Activated naive CD4-positive, alpha-beta T cell treated with anti-CD3 and anti-CD28 coated beads, Interleukin-2, amount 50 U/mL, for 24 hours (primary cell): ENCODE results near the gene ATOH8.

Experiments
- H3K27ac Mint-ChIP-seq: one replicate; pipeline ENCODE4 v1.8.0; 2021; ENCODE audit warnings: mild to moderate bottlenecking, mixed read lengths
- H3K27me3 Mint-ChIP-seq: one replicate; pipeline ENCODE4 v1.8.0; 2021; ENCODE audit warnings: mixed read lengths
- H3K36me3 Mint-ChIP-seq: one replicate; pipeline ENCODE4 v1.8.0; 2021; ENCODE audit warnings: mixed read lengths
- H3K4me1 Mint-ChIP-seq: one replicate; pipeline ENCODE4 v1.8.0; 2021; ENCODE audit warnings: mixed read lengths
- H3K4me3 Mint-ChIP-seq: one replicate; pipeline ENCODE4 v1.8.0; 2021; ENCODE audit warnings: mild to moderate bottlenecking, mixed read lengths
- H3K9me3 Mint-ChIP-seq: one replicate; pipeline ENCODE4 v1.8.0; 2021; ENCODE audit warnings: mixed read lengths

The ATOH8 gene

DNA sequence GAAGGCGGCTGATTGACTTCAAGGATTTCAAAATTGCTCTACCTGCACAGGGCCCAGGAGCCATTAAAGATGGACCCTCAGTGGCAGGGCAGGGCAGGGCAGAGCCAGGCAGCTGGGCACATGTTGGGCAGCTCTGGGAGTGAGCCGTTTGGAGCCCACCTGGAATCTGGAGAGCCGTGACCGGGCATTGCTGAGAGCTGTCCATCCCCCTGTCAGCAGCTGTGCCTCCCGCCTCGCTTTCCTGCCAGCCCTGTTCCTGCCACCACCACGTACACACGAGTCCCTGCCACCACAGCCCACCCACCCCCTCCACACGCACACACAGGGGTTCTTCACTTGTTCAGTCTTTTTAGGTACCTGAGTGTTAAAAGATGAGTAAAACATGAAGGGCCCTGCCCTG, 22.9 kb downstream of the ATOH8 start:
- no peaks in the 10 kb centered on the region for H3K9me3 Mint-ChIP-seq
- H3K27me3 Mint-ChIP-seq, result peaks cover 7% of the 10 kb centered on the region
- H3K36me3 Mint-ChIP-seq, result peaks cover 2% of the 10 kb centered on the region

DNA sequence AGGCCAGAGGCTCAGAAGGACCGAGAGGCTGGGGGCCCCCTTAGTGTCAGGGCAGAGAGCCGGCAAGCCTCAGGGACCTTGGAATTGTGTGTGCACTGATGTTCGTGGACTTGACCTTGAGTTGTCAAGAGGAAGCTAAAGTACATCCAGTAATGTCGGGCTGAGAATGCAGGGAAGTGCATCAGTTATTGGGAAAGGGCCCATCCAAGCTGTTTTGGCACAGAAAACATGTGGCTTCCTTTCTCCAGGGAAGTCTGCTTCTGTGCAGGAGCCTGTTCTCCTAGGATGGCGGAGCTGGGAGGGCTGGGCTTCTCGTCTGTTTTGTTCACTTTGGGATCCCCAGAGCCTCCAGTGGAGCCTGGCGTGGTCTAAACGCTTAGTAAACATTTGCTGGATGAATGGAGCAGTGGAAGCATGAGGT, 23.7 kb downstream of the ATOH8 start:
- peaks cover 6% of the 10 kb centered on the region for H3K27me3 Mint-ChIP-seq
- H3K27ac Mint-ChIP-seq, result no peak overlapping the region
- H3K4me3 Mint-ChIP-seq, result no peak overlapping the region
- peaks cover 2% of the 10 kb centered on the region for H3K36me3 Mint-ChIP-seq
- H3K4me1 Mint-ChIP-seq, result no peaks in the 10 kb centered on the region
- H3K9me3 Mint-ChIP-seq, result no peaks in the 10 kb centered on the region

More for the DNA sequence above, 22.9 kb downstream of the ATOH8 start:
- no peak overlapping the region for H3K4me3 Mint-ChIP-seq
- H3K4me1 Mint-ChIP-seq, result no peaks in the 10 kb centered on the region
- no peak overlapping the region for H3K27ac Mint-ChIP-seq

DNA sequence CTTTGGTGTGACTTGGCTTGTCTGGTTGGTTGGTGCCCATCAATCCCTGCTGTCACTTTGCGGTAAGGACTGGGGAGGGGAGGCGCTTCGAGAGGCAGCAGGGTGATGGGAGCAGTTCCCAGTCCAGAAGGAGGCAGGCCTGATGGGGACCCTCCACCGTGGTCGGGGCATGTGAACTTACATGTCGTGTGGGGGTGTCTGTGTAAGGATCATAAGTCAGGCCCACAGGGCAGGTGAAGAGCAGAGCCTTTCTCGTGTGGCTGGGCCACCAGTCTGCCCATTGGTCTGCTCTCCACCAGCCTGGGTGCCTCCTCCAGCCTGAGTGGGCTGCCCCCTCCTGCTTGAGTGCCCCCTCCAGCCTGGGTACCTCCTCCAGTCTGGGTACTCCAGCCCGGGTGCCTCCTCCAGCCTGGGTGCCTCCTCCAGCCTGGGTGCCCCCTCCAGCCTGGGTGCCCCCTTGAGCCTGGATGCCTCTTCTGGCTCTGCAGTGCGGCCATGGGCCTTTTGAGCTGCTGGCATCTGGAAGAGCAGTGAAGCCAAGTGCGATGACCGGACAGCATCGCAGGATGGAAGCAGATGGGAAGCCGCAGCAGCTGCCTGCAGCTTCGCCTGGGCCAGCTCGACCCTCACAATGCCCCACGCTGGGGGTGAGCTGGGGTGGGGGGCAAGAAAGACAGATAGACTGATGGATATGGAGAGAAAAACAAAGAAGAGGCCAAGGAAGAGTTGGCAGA, 25.0 kb downstream of the ATOH8 start:
- no peak overlapping the region for H3K27ac Mint-ChIP-seq
- H3K36me3 Mint-ChIP-seq, result no peaks in the 10 kb centered on the region
- H3K27me3 Mint-ChIP-seq, result peaks cover under 1% of the 10 kb centered on the region
- H3K4me3 Mint-ChIP-seq, result no peak overlapping the region
- H3K4me1 Mint-ChIP-seq, result no peaks in the 10 kb centered on the region
- no peaks in the 10 kb centered on the region for H3K9me3 Mint-ChIP-seq

DNA sequence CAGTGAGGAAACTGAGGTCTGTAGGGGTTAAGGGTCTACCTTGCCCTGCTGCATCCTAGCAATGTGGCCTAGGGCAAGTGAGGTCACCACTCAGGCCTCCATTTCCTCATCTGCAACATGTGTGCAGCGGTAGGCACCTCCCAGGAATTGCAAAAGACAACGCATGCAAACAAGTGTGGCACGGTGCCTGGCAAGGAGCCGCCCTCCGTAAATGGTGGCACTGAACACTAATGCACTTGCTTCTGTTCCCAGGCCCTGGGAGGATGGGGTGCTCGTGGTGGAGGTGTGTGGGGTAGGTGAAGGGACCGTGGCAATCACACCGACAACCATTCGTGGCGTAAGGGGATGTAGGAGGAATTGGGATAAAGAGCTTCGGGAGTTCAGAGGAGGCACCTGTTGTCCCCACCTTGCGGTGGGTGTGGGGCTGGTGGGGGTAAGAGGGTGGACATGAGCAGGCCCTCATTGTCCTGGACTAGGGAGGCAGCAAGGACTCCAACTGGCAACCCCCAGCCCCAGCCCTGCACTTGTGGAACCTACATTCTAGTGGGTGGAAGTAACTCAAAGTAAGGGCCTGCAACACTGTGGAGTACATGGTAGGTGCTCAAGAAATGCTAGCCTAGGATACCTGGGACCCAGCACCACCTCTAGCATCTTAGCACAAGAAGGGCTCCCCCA, 26.0 kb downstream of the ATOH8 start:
- H3K27me3 Mint-ChIP-seq, result no peaks in the 10 kb centered on the region
- no peaks in the 10 kb centered on the region for H3K36me3 Mint-ChIP-seq
- no peak overlapping the region for H3K27ac Mint-ChIP-seq
- no peak overlapping the region for H3K4me3 Mint-ChIP-seq
- H3K4me1 Mint-ChIP-seq, result no peaks in the 10 kb centered on the region
- no peaks in the 10 kb centered on the region for H3K9me3 Mint-ChIP-seq

DNA sequence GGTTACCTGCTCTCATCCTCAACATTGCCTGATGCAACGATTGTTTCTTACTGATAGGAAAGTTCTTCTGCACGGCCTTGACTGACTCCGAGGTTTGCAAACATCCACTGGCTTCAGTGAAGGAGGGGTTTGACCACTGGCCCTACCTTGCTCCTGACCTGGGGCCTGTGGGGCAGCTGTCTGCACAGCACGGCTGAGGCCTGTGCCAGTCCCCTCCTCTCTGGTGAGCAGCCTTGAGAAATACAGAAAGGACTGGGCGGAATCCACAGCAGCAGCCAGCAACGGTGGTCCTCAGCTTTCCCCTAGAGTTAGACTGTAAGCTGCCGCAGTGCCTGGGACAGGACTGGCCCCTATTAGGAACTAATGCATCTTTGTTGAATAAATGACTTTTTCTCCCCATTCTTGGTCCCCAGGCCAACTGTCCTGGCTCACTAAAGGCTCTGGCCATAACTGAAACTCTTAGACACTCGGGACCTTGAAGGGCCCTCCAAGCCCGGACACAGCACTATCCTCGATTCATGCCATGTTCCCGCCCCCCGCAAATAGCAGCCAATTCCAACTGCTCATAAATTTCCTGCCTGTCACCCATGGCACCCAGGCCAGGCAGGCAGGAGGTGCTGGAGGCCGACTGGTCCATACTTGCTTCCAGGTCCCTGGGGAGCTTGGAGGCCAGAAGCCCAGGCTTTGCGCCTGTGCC, 26.7 kb downstream of the ATOH8 start:
- Mint-ChIP-seq H3K4me3 (no peak overlapping the region), H3K27me3 (peaks cover under 1% of the 10 kb centered on the region), H3K9me3 (no peaks in the 10 kb centered on the region), H3K4me1 (no peaks in the 10 kb centered on the region), H3K36me3 (no peaks in the 10 kb centered on the region), H3K27ac (no peak overlapping the region)

DNA sequence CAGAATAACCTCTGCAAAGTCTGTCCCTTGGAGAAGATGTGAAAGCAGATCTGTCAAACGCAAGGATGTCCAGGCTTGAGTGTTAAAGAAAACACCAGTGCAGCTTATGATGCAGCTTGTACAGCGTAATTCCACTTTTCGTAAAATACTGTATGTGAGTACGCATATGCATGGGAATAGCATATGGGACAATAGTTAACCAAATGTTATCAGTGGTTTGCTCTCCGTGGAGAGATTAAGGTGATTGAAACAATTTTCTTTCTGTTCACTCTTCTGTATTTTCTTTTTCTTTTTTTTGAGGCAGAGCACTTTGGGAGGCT, 27.2 kb downstream of the ATOH8 start:
- no peak overlapping the region for H3K4me3 Mint-ChIP-seq
- no peaks in the 10 kb centered on the region for H3K9me3 Mint-ChIP-seq

DNA sequence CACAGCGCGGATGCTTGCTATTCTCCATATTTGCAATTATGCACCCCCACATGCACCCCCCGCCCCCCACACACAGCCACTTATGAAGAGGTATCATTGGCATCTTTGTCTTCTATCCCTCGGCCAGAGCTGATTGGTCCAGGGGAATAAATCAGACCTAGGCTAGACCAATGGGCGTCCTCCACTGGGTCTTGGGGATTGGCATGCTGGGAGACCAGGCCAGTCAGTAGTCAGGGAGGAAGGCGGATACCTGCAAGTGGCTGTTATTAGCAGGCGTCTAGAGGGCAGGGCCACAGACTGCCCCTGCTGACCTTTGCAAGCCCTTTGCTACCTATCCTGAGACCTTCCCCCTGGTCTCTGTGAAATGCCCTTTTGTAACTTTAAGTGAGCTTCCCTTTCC, 30.0 kb downstream of the ATOH8 start:
- H3K4me1 Mint-ChIP-seq, result no peaks in the 10 kb centered on the region
- no peaks in the 10 kb centered on the region for H3K36me3 Mint-ChIP-seq
- H3K4me3 Mint-ChIP-seq, result no peak overlapping the region
- H3K27ac Mint-ChIP-seq, result no peak overlapping the region
- no peaks in the 10 kb centered on the region for H3K9me3 Mint-ChIP-seq
- peaks cover 2% of the 10 kb centered on the region for H3K27me3 Mint-ChIP-seq

More for the DNA sequence above, 27.2 kb downstream of the ATOH8 start:
- Mint-ChIP-seq H3K27ac (no peak overlapping the region), H3K36me3 (no peaks in the 10 kb centered on the region), H3K27me3 (peaks cover 2% of the 10 kb centered on the region), H3K4me1 (no peaks in the 10 kb centered on the region)

- Mint-ChIP-seq H3K9me3 (no peaks in the 10 kb centered on the region), H3K36me3 (no peaks in the 10 kb centered on the region), H3K27ac (no peak overlapping the region), H3K4me3 (no peak overlapping the region), H3K27me3 (peaks cover 2% of the 10 kb centered on the region), H3K4me1 (no peaks in the 10 kb centered on the region)
Measured at GRCh38 chr2:85784474-85784986, 30.7 kb downstream of the ATOH8 start.

- Mint-ChIP-seq H3K4me3 (no peak overlapping the region), H3K27me3 (peaks cover 2% of the 10 kb centered on the region), H3K4me1 (no peaks in the 10 kb centered on the region), H3K27ac (no peak overlapping the region), H3K9me3 (no peaks in the 10 kb centered on the region), H3K36me3 (no peaks in the 10 kb centered on the region)
Measured at GRCh38 chr2:85785027-85785822, 31.4 kb downstream of the ATOH8 start.

DNA sequence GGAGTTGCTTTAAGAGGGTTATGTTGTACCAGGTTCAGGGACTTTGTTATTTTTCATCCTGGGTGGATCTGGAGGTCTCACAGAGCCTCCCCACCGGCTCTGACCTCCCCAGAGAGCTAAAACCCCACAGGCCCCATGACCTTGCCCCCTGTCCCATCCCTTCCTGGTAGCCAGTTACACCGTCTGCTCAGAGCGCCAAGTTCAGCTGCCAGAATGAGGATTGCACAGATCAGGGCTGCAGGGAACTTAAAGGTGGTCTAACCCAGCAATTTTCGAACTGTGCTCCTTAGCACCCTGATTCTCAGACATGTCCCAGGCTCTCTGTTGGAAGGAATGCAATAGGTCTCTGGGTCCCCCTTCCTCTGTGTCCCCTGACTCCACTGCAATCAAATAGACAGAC, 32.1 kb downstream of the ATOH8 start:
- Mint-ChIP-seq H3K9me3 (no peaks in the 10 kb centered on the region), H3K27me3 (peaks cover 2% of the 10 kb centered on the region), H3K4me3 (no peak overlapping the region), H3K4me1 (no peaks in the 10 kb centered on the region), H3K27ac (no peak overlapping the region), H3K36me3 (no peaks in the 10 kb centered on the region)

DNA sequence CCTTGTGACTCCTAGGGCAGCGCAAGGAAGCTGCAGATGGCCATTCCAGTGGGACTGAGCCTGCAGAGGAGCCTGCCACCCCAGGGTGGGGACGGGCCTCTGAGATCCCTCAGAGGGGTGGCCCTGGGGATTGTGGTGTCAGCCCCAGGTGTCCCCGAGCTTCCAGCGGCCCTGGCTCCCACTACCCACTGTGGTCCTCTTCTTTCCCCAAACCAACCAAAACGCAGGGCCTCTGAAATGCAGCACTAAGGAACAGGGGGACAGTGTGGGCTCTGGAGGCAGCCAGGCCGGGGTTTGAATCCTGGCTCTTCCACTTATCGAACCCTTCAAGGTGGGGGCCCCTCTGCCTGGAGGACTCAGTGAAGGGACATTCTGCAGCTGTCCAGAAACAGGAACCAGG, 32.7 kb downstream of the ATOH8 start:
- Mint-ChIP-seq H3K27me3 (peaks cover 3% of the 10 kb centered on the region), H3K4me3 (no peak overlapping the region), H3K27ac (no peak overlapping the region), H3K4me1 (no peaks in the 10 kb centered on the region), H3K36me3 (no peaks in the 10 kb centered on the region), H3K9me3 (no peaks in the 10 kb centered on the region)

GRCh38 chr2:85786865-85787264, 33.1 kb downstream of the ATOH8 start:
- Mint-ChIP-seq H3K4me3 (no peak overlapping the region), H3K9me3 (no peaks in the 10 kb centered on the region), H3K27ac (no peak overlapping the region), H3K4me1 (no peaks in the 10 kb centered on the region), H3K36me3 (no peaks in the 10 kb centered on the region), H3K27me3 (peaks cover 3% of the 10 kb centered on the region)

- H3K4me1 Mint-ChIP-seq, result no peaks in the 10 kb centered on the region
- H3K36me3 Mint-ChIP-seq, result no peaks in the 10 kb centered on the region
- H3K27ac Mint-ChIP-seq, result no peak overlapping the region
- H3K4me3 Mint-ChIP-seq, result no peak overlapping the region
- no peaks in the 10 kb centered on the region for H3K9me3 Mint-ChIP-seq
- peaks cover 3% of the 10 kb centered on the region for H3K27me3 Mint-ChIP-seq
Measured at GRCh38 chr2:85787282-85787980, 33.6 kb downstream of the ATOH8 start.

DNA sequence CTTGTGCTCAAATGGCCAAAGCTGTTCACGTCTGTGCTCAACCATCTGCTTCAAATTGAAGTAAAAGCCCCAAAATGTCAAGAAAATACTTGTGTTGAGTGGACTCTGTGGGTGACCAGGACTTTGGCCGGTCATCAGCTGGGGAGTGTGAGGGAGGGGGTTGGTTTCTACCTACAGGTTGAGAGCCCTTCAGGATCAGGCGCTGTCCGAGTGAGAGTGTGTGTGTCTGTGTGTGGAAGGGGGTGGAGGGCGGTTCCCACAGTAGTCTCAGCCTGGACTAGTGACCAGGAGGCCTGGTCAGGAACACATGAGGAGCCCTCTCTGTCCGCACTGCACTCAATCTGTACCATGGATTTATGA, 34.2 kb downstream of the ATOH8 start:
- H3K36me3 Mint-ChIP-seq, result no peaks in the 10 kb centered on the region
- no peaks in the 10 kb centered on the region for H3K4me1 Mint-ChIP-seq
- H3K27ac Mint-ChIP-seq, result no peak overlapping the region
- peaks cover 3% of the 10 kb centered on the region for H3K27me3 Mint-ChIP-seq
- no peak overlapping the region for H3K4me3 Mint-ChIP-seq
- no peaks in the 10 kb centered on the region for H3K9me3 Mint-ChIP-seq

DNA sequence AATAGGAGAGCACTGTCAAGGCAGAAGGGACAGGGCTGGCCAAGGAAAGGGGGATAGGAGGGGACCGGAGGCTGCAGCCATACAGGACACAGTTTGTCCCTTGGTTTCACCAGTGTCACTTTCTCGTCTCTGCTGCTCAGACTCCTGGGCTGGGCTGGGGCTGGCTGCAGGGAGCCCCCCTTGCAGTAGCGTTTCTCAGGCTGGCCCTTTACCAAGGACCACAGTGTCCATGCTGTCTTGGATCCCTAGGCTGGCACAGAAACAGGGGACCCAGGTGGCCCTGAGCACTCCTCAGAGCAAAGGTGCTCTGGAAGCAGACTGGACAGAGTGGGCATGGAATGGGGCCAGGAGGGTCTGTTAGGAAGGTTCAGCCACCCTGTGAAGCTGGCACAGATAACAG, 34.8 kb downstream of the ATOH8 start:
- Mint-ChIP-seq H3K27ac (no peak overlapping the region), H3K27me3 (peaks cover 3% of the 10 kb centered on the region), H3K4me3 (no peak overlapping the region), H3K9me3 (no peaks in the 10 kb centered on the region), H3K4me1 (no peaks in the 10 kb centered on the region), H3K36me3 (no peaks in the 10 kb centered on the region)
